Right renal cortex interstitium (tissue), 3 donors: ENCODE results near the gene ADM2. TPM values are rescaled to one million over a fixed set of nuclear protein-coding genes. Genes with fewer than 3 reads are reported as not detected.

Experiments used
- DNase-seq, 3 donors: peaks; one replicate each; pipeline ENCODE4 v3.0.0-alpha.2; 2013; ENCODE audit warnings: low read depth in 3 of 3, low spot score in 2 of 3
- polyA plus RNA-seq, 3 donors: library from polyadenylated mRNA; unstranded; fragments of 120-200 nt; gene quantifications; one replicate each; pipeline ENCODE4 v1.2.1, GENCODE V29; 2013; ENCODE audit not compliant: insufficient read length in 3 of 3

Gene ADM2
- polyA plus RNA-seq, 3 donors = 3.2 to 5.9 (median 4.1) TPM

GRCh38 chr22:50465066-50465930 lies 16.0 kb upstream of the ADM2 start:
- no peak for DNase-seq

- no peak for DNase-seq
These were observed 14.0 kb upstream of the ADM2 start for GRCh38 chr22:50467341-50467740.

GRCh38 chr22:50467773-50468440 lies 13.4 kb upstream of the ADM2 start:
- DNase-seq = no peak

GRCh38 chr22:50468626-50469025 lies 12.7 kb upstream of the ADM2 start:
- no peak for DNase-seq

- no peak for DNase-seq
These were observed 11.7 kb upstream of the ADM2 start for GRCh38 chr22:50469377-50470305.

- DNase-seq = no peak
These were observed 10.9 kb upstream of the ADM2 start for GRCh38 chr22:50470491-50470890.

GRCh38 chr22:50471197-50471847 lies 10.0 kb upstream of the ADM2 start:
- DNase-seq = no peak

- DNase-seq = no peak
These were observed 9.4 kb upstream of the ADM2 start for GRCh38 chr22:50471962-50472361.

GRCh38 chr22:50473088-50473487 lies 8.3 kb upstream of the ADM2 start:
- DNase-seq = no peak

- no peak for DNase-seq
These were observed 7.3 kb upstream of the ADM2 start for GRCh38 chr22:50473855-50474671.

GRCh38 chr22:50474710-50475651 lies 6.4 kb upstream of the ADM2 start, which contains the start of gene SBF1:
Gene SBF1, minus strand, starts transcription at chr22:50475035. Its CDS starts 195 bp downstream, at chr22:50474840.
- peak; percentile 60 to 88 (median 84) for DNase-seq

GRCh38 chr22:50475652-50476002 lies 5.7 kb upstream of the ADM2 start:
- no peak for DNase-seq

- DNase-seq = no peak
These were observed 4.5 kb upstream of the ADM2 start for GRCh38 chr22:50476868-50477267.

GRCh38 chr22:50477923-50478322 lies 3.4 kb upstream of the ADM2 start:
- DNase-seq = no peak

- no peak for DNase-seq
These were observed 1.6 kb upstream of the ADM2 start for GRCh38 chr22:50479721-50480120.

- DNase-seq = no peak
These were observed 301 bp upstream of the ADM2 start for GRCh38 chr22:50481045-50481439.

- no peak for DNase-seq
These were observed 1.0 kb downstream of the ADM2 start for GRCh38 chr22:50482107-50483074.
